HG03045 (cell line): Measurements from ENCODE around the gene CRACDL.

Experiments used
- ATAC-seq: cut with Tn5 transposase; IDR thresholded peaks from one replicate; pipeline ENCODE4 v1.9.1; 2021; ENCODE audit warnings: mild to moderate bottlenecking, moderate library complexity; ENCODE audit not compliant: unreplicated experiment

Gene CRACDL, protein sequence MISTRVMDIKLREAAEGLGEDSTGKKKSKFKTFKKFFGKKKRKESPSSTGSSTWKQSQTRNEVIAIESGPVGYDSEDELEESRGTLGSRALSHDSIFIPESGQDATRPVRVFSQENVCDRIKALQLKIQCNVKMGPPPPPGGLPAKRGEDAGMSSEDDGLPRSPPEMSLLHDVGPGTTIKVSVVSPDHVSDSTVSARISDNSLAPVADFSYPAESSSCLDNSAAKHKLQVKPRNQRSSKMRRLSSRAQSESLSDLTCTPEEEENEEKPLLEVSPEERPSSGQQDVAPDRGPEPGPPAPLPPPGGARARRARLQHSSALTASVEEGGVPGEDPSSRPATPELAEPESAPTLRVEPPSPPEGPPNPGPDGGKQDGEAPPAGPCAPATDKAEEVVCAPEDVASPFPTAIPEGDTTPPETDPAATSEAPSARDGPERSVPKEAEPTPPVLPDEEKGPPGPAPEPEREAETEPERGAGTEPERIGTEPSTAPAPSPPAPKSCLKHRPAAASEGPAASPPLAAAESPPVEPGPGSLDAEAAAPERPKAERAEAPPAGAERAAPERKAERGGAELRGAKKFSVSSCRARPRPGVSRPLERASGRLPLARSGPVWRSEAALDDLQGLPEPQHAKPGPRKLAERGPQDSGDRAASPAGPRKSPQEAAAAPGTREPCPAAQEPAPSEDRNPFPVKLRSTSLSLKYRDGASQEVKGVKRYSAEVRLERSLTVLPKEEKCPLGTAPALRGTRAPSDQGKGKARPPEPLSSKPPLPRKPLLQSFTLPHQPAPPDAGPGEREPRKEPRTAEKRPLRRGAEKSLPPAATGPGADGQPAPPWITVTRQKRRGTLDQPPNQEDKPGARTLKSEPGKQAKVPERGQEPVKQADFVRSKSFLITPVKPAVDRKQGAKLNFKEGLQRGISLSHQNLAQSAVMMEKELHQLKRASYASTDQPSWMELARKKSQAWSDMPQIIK

DNA sequence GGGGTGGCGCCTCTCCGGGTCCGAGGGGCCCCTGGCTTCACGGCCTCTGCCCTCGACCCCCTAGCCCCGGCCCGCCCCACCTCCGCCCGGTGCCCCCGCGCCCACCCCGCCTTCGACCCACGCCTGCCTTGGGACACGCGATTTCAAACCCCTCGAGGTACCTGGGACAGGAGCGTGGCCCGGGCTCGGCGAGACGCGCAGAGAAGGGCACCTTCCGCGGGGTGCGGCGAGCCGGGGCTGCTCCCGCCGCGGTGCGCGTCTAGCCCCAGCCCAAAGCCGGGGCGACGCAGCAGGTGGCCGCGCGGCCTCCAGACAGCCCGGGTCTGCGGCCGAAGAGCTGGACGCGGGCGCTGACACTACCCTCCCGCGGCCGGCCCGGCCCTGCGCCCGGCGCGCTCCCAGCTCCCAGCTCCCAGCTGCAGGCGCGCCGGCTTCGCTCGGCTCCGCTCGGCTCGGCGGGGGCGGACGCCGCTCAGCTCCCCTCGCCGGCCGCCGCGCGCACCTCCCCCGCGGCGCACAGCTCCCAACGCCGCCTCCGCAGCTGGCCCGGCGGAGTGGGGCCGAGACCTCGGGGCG is at the start of gene CRACDL:
Gene CRACDL, minus strand, starts transcription at position 449 of the 576 bp plus-strand sequence. CDS start 89,425 bp downstream, outside the sequence.
- no peak for ATAC-seq

DNA sequence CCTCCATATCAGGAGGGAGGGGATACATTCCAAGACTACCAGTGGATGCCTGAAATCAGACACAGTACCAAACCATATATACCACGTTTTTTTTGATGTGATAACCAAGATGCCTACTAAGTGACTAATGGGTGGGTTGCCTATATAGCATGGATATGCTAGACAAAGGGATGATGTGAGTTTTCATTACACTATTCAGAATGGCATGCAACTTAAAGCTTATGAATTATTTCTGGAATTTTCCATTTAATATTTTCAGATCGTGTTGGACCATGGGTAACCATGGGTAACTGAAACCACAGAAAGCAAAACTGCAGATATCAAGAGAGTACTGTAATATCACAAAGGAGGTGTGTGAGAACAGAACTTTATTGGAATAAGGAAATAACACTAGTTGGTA is 39.6 kb upstream of the CRACDL start:
- no peak for ATAC-seq

DNA sequence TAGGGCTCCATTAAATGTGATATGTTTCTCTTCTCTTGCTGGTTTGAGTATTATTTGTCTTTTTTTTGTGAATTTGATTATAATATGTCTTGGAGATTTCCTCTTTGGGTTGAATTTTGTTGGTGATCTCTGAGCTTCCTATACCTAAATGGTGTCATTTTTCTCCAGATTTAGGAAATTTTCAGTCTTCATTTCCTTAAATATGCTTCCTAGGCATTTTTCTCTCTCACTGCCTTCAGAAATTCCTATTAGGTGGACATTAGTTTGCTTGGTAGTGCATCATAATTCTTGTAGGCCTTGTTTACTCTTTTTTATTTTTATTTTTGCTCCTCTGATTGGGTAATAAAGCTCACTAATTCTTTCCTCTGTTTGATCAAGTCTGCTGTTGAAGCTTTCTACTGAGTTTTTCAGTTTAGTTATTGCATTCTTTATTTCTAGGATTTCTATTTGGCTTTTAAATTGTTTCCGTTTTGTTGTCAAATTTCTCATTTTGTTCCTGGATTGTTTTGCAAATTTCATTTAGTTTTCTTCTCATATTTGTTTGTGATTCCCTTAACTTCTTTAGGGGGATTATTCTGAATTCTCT is 36.6 kb upstream of the CRACDL start:
- ATAC-seq = no peak

DNA sequence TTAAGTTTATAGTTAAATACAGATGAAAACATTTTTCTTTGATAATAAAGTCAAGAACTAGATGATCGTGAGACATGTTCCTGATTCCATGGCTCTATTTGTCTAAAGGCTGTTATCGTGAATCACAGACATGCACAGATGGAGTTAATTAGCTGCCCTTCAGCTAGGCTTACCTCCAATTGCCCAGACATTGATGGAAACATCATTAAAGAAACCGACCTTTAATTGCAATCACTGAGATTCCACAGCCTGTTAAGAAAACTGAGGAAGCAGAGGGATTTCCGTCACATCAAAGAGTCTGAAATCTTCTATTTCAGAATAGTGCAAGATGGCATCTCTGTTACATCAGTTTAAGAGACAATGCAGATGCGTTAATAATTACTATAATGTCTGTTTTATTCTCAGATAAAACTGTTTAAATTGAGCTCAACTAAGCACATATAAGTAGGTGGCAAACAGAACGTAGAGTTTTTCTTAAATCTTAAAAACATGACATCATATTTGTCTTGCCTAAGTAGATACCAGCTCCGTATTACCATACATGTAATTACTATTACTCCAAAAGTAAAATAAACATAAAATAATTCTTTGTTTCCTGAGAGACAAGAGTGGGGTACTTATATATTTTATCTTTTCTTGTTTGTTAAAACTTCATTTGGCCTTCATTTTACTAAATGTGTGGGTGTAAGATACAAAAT is 23.9 kb upstream of the CRACDL start:
- ATAC-seq = no peak

DNA sequence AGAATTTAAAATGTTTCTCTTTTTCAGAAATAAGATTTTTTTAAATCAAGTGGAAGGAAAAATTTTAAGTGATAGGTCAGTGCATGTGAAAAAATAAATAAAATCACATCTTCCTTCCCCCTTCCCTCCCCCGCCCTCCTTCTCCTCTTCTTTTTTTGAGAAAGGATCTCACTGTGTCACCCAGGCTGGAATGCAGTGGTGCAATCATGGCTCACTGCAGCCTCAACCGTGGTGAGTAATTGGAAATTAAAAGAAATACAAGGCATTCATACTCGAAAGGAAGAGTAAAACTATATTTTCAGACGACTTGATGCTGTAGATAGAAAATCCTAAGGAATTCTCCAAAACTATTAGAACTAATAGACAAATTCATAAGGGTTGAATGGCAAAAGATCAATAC is 16.9 kb upstream of the CRACDL start:
- no peak for ATAC-seq

DNA sequence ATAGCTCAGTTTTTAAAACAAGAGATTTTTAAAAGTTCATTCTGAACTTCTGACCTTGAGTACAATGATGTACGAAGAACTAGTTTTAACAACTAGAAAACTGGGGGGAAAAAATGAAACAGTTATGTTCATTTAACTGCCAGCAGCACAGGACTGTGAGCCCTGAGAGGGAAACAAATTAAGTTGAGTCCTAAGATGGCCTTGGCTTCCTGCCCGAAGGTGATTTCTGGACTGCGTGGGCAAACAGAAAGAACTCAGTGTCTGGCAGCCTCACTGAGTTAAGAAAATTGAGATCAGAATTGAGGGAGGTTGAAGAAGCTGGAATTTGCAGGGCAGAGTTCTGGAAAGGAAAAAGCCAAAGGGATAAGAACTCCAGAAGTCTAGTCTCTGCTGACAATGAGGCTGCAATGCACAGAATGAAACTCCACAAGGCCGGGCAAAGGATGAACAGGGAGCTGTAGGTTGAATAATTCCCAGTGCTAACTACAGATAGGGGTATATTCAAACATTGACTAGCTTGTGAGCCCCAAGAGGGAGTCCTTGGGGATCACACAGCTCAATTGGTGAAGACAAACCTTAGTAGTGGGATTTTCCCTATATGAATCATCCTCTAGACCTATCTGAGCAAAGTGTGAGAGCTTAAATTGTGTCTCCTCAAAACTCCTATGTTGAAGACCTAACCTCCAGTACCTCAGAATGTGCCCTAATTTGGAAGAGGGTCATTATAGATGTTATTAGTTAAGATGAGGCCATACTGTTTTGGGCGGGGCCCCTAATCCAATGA is 13.1 kb upstream of the CRACDL start:
- ATAC-seq = no peak

DNA sequence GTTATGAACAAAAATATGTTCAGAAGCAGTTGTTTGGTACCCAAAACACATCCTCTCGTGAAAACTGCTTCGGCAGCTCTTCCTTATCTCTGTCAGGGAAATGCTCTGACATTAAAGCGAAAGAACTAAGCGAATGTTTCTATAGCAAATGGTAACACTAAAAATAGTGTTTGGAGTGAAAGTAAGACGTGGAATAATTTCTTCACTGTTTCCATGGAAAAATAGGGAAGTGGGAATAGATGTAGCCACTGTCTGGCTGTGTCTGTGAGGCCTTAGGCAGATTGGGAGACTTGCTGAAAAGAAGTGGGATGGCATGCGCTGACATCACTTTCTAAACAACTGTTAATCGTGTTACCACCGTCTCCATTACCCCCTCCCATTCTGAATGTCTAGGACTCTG is 11.5 kb upstream of the CRACDL start:
- no peak for ATAC-seq

DNA sequence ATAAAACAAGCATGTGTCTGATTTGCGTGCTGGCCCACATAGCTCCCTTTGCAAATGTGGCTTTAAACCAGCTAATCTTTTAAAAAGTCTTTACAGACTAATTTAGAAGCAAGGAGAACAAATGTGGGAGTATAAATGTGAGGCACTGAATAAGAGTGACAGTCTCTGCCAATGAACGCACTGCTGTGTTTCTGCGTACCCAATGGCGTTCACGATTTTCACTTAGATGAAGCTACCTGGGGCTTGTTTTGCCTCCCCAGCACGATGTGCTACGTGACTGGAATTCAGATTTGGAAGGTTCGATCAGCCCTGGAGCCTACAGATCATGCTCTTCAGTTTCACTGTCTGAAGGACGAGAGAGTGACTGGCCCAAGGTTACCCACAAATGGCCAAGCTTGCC is 10.8 kb upstream of the CRACDL start:
- ATAC-seq = no peak

DNA sequence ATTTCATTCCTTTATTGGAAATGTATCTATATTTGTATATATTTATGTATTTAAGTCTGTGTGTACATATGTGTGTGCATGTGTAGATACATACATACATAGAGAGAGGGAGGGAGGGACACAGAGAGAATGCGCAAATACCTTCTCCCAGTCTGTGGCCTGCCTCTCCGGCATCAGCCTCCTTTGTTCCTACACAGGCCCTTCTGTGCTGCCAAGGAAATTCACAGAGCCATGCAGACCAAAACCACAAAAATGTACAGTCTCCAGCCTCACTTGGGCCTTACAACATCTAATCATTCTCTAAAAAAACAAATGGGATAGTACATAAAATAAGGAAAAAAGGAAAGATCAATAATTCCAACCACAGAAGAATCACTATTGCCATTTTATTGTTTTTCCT is 8.8 kb upstream of the CRACDL start:
- ATAC-seq = no peak

DNA sequence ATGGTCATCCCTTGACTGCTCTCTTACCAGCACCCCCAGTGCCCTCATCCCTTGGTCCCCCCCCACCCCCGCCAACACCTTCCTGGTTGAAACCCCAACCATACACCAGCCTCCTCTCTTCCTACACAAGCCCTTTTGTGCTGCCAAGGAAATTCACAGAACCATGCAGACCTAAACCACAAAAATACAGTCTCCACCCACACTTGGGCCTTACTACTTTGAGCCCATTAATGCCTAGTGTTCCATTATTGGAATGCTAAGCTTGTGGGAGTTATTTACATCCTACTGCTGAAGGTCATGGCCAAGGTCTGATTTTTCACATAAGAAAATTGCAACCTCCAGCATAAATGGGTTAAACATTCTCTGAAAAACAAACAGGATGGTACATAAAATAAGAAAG is 4.1 kb upstream of the CRACDL start:
- ATAC-seq = no peak

DNA sequence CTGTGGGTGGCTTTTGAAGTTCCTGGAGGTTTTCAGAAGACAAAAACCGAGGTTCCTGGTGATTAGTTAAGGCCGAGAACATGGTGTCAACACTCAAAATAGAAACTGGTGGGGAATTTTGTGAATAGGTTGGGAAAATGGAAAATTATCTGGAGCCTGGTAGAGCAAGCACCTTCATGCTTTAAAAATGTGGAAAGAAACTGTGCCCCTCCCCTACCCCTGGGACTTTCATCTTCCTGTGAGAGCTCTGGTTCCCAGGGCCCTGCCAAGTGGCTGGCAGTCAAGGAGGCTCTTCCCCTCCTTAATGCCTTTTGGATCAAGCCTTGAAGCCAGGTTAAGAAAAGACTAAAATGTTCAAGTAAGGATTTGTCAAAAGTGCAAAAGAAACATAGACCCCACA is 1.9 kb upstream of the CRACDL start:
- ATAC-seq = no peak

DNA sequence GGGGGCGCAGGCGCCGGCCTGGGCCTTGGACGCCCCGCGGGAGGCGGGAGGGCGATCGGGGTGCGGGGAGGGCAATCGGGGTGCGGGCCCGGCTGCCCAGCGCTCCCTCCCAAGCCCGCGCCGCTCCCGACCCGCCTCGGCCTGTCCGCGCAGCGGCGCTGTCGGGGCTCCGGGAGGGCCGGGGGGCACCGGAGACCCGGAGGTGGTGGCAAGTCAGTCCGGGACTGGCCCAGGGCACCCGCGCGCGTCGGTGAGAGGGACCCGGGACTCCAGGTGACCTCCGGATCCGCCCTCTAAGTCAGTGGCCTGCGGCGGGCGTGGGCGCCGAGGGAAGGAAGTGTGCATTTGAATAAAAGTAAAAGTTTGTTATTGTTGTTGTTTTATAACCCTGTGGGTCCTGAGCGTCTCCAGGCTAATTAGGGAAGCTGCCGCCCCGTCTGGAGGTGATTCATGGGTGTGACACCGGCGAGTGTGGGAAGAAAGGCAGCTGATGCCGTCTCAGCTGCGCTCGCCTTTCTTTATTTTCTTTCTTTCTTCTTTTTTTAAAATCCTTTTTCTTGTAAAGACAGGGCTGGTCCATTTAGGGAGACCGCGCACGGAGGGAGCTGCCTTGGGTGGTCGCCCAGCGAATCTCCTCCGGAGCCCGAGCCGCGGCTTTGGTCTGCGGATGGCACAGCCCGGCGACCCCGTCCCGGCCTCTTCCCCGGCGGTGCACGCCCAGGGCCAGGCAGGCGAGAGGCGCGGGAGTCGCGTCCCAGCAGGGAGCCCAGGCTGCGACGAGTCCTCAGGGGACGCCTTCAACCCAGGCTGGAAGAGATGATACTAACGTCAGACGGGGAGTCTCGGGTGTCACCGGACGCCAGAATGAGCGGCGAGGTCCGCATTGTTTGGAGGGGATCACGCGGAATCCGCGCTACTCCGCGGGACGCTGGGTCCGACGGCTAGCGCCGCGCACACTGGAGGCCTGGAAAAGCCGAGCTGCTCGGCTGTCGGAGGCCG is 627 bp upstream of the CRACDL start:
- ATAC-seq = no peak

DNA sequence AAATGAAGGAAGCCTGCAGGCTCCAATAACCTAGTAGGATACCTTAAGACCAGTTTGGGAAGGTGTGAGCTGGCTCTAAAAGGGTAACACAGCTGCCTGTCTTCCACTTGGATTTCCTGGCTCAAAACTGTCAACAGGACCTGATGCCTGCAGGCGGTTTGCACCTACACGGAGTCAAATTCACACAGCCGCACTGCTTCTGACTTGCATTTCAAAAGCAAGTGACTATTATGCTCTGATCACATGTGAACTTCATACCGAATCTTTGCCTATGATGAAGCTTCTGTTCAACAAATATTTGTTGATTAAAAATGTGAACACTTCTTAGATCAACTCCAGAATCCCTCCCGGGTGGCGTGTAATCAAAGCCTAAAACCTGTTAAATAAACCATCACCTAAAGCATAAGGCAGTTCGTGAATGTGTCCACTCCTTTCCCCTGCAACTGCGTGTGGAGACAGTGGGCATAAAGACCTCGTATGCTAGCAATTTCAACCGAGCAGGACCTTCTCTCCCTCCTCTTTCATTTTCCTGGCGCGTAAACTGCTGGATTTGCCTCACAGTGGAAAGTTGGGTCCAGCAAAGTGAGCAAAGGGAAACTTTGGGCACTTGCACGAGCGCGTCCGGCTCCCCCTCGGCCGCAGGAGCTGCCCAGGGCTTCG is 784 bp downstream of the CRACDL start:
- no peak for ATAC-seq

DNA sequence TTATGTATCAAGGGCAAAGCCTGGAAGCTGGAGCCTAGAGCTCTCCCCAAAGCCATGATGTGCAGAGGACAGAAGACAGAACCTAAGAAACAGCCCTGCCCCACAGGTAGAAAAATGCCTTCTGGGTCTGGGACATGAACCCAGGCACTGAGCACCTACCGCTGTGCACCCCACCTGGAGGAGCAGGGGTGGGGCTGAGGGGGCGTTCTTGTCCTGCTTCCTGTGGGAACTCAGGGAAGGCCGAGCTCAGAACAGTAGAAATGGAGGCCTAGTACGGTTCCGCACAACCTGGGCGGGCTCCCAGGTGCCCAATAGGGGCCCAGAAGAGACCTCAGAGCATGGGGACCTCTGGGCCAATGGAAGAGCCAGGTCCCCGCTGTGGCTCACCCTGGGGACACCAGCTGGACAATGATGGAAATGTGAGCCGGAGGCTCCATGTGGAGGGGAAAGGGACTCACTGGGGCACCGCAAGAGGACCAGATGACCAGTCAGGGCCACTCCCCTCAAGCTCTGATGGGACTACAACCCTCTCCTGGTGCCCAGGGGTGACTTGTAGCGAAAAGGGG is 3.2 kb downstream of the CRACDL start:
- no peak for ATAC-seq

DNA sequence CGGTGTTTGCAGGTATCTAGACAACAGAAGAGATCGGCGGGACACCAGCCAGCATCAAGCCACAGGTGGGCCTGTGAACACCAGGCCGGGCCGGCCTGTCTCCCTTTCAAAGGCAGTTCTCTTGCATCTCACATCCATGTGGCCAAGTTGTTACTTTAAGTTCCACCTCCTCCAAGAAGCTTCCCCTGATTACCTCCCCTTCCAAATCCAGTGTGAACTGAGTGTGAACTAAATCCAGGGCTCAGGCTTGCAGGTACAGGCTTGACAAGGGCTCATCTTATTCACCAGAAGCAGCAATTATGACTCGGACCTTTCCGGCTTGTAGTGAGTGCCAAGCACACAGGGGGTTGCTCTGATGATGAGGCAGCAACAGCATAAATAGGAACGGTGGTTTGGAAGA is 3.9 kb downstream of the CRACDL start:
- no peak for ATAC-seq

DNA sequence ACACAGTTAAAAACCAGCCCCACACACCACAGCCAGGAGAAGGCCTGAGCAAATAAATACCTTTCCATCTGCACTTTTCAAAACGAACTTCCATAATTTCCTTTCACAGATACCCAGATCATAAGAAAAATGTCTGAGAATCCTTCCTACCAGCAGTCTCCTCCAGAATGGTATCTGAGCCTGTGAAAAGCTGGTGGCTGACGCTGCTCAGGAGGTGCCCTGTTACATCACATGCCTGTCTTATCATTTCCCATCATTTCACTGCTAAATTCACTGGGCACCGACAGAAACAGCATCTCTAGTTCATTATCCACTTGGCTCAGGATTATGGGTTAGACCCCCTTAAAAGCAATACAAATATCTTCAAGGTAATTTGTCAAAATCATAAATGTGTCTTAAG is 4.4 kb downstream of the CRACDL start:
- no peak for ATAC-seq

DNA sequence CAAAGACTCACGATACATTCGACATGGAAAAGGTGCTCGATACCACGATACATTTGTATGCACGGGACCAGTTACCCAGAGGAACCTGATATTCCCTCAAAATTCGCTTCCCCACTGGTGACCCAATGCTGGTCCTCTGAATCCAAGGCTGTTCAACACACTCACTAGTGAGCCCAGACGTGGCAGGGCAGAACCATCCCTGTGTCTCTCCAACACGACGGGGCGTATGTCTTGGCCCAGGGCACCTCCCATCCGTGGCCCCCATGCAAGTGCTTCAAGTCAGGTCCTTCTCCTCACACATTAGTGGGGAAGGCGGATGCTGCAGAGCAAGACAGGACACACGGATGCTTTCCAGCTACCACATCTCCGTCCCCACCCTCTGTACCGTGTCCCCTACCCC is 6.1 kb downstream of the CRACDL start:
- no peak for ATAC-seq

DNA sequence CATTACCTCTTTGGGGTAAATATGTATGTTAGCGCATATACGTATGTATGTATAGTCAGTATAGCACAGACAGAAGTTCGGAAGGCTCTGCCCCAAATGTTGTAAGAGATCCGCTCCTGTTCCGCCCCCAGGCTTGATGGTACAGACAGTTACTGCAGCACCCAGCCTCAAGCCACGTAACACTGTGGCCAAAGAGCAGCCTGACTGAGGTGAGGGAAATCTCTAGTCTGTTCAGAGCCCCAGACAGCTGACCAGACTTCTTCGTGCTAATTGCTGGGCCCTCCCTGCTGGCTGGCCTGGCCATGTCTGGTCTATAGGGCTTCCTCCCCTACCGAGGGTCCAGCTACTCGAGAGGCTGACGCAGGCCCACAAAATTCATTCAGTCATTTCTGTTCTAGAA is 7.8 kb downstream of the CRACDL start:
- ATAC-seq = no peak
